Neuronal stem cell (in vitro differentiated cells): ENCODE data around the gene SEPHS1.

Experiments
- DNase-seq: peaks from one replicate; pipeline ENCODE4 v3.0.0-alpha.2; 2013; ENCODE audit warnings: low spot score
- H2AFZ ChIP-seq: one replicate; pipeline ENCODE4 v1.6.1; 2013; ENCODE audit warnings: mild to moderate bottlenecking, low read length, inconsistent platforms
- H2AK5ac ChIP-seq: 2 replicates; pipeline ENCODE4 v1.6.1; 2013; ENCODE audit warnings: low read depth, mild to moderate bottlenecking, inconsistent platforms, low read length, moderate library complexity, mixed read lengths
- H2BK120ac ChIP-seq: 2 replicates; pipeline ENCODE4 v1.6.1; 2013; ENCODE audit warnings: low read depth, mild to moderate bottlenecking, inconsistent platforms, low read length, moderate library complexity, mixed read lengths
- H2BK12ac ChIP-seq: one replicate; pipeline ENCODE4 v1.6.1; 2013; ENCODE audit warnings: low read length, inconsistent platforms
- H2BK15ac ChIP-seq: 2 replicates; pipeline ENCODE4 v1.6.1; 2013; ENCODE audit warnings: mild to moderate bottlenecking, low read length, inconsistent platforms, mixed read lengths
- H2BK5ac ChIP-seq: one replicate; pipeline ENCODE4 v1.6.1; 2013; ENCODE audit warnings: inconsistent platforms, mild to moderate bottlenecking, low read length, moderate library complexity
- H3K14ac ChIP-seq: one replicate; pipeline ENCODE4 v1.6.1; 2013; ENCODE audit warnings: low read length, inconsistent platforms
- H3K18ac ChIP-seq: 2 replicates; pipeline ENCODE4 v1.6.1; 2013; ENCODE audit warnings: low read length, inconsistent platforms
- H3K23ac ChIP-seq: 2 replicates; pipeline ENCODE4 v1.6.1; 2013; ENCODE audit warnings: low read depth, mild to moderate bottlenecking, mixed read lengths, low read length, inconsistent platforms; ENCODE audit not compliant: poor library complexity
- H3K27ac ChIP-seq: replicated peaks from 3 replicates; pipeline ENCODE4 v1.5.1; 2013; ENCODE audit warnings: low read length, inconsistent platforms
- H3K27me3 ChIP-seq, 3 experiments: 2 replicates each; pipeline ENCODE4 v1.6.1; 2013; ENCODE audit warnings: low read length in 3 of 3, mild to moderate bottlenecking in 2 of 3, inconsistent platforms in 1 of 3, low read depth in 1 of 3, mixed read lengths in 1 of 3, moderate library complexity in 1 of 3; ENCODE audit not compliant: control insufficient read depth in 3 of 3, insufficient read depth in 3 of 3
- H3K36me3 ChIP-seq, 2 donors: replicated peaks in 1 of 2; 2 replicates each; pipeline ENCODE4 v1.6.1; 2013; ENCODE audit warnings: low read length in 2 of 2; ENCODE audit not compliant: control insufficient read depth in 2 of 2, insufficient read depth in 2 of 2
- H3K4ac ChIP-seq: 2 replicates; pipeline ENCODE4 v1.6.1; 2013; ENCODE audit warnings: inconsistent platforms, mild to moderate bottlenecking, low read length, moderate library complexity
- H3K4me1 ChIP-seq, 2 donors: 1 replicate in 1 of 2; 2 replicates in 1 of 2; pipeline ENCODE4 v1.6.1; 2013; ENCODE audit warnings: low read length in 2 of 2, low read depth in 1 of 2; ENCODE audit not compliant: control insufficient read depth in 2 of 2, insufficient read depth in 1 of 2
- H3K4me2 ChIP-seq: one replicate; pipeline ENCODE4 v1.6.1; 2013; ENCODE audit warnings: mild to moderate bottlenecking, low read length, inconsistent platforms; ENCODE audit not compliant: insufficient read depth, poor library complexity, severe bottlenecking
- H3K4me3 ChIP-seq, 2 donors: 2 replicates each; pipeline ENCODE4 v1.5.1; 2013; ENCODE audit warnings: low read length in 2 of 2, mild to moderate bottlenecking in 2 of 2, inconsistent platforms in 1 of 2, moderate library complexity in 1 of 2
- H3K79me1 ChIP-seq: one replicate; pipeline ENCODE4 v1.6.1; 2013; ENCODE audit warnings: low read depth, mild to moderate bottlenecking, inconsistent platforms, low read length, moderate library complexity
- H3K9ac ChIP-seq: one replicate; pipeline ENCODE4 v1.6.1; 2013; ENCODE audit warnings: mild to moderate bottlenecking, low read depth, low read length, inconsistent platforms; ENCODE audit not compliant: poor library complexity
- H3K9me3 ChIP-seq, 2 donors: replicated peaks in 1 of 2; 2 replicates each; pipeline versions ENCODE3 to v1.6.1; 2013; ENCODE audit warnings: low read length in 2 of 2, mild to moderate bottlenecking in 2 of 2, inconsistent platforms in 1 of 2, low read depth in 1 of 2, mixed read lengths in 1 of 2, moderate library complexity in 1 of 2; ENCODE audit not compliant: control insufficient read depth in 2 of 2, insufficient read depth in 1 of 2
- H4K8ac ChIP-seq: one replicate; pipeline ENCODE4 v1.6.1; 2013; ENCODE audit warnings: low read depth, mild to moderate bottlenecking, inconsistent platforms, low read length, moderate library complexity
- H4K91ac ChIP-seq: one replicate; pipeline ENCODE4 v1.6.1; 2013; ENCODE audit warnings: low read length, low read depth, mild to moderate bottlenecking, inconsistent platforms; ENCODE audit not compliant: poor library complexity
- WGBS, 2 donors: extraction: QIAGEN DNeasy Blood & Tissue Kit; methylation state at CpG; one replicate each; pipeline ENCODE4 v1.1.7; 2013; ENCODE audit warnings: missing lambda C conversion rate in 2 of 2, mixed read lengths in 1 of 2; ENCODE audit not compliant: insufficient read length in 2 of 2, insufficient replicate concordance in 1 of 2; ENCODE audit errors: extremely low coverage in 2 of 2; 5-methylcytosine and 5-hydroxymethylcytosine counted together

Gene SEPHS1

GRCh38 chr10:13372524-13372923 lies 24.4 kb upstream of the SEPHS1 start:
- Histone ChIP-seq H3K18ac (no peak overlapping the region), H4K91ac (no peak overlapping the region), H3K79me1 (no peaks in the 10 kb centered on the region), H2BK12ac (no peak overlapping the region), H3K9ac (no peak overlapping the region), H3K9me3 (no peaks in the 10 kb centered on the region), H4K8ac (no peak overlapping the region), H2AFZ (no peak overlapping the region), H2BK15ac (no peak overlapping the region), H3K4ac (no peak overlapping the region), H3K27ac (no peak overlapping the region), H2BK120ac (no peak overlapping the region), H2AK5ac (no peak overlapping the region), H3K14ac (no peak overlapping the region), H3K4me1 (no peaks in the 10 kb centered on the region), H3K23ac (no peak overlapping the region), H3K4me3 (no peak overlapping the region), H3K4me2 (no peak overlapping the region), H3K36me3 (no peaks in the 10 kb centered on the region), H2BK5ac (no peak overlapping the region), H3K27me3 (no peaks in the 10 kb centered on the region)
- WGBS, 2 donors = no CpG with 5 or more reads among the region's 5 CpGs
- no peak for DNase-seq

- no peak overlapping the region for H3K14ac ChIP-seq
- H3K4me2 ChIP-seq = no peak overlapping the region
- H3K9ac ChIP-seq = no peak overlapping the region
- no peak overlapping the region for H3K18ac ChIP-seq
- no peak overlapping the region for H2BK12ac ChIP-seq
- no peak overlapping the region for H3K4ac ChIP-seq
- no peaks in the 10 kb centered on the region for H3K9me3 ChIP-seq
- H3K4me3 ChIP-seq = no peak overlapping the region
- no peak overlapping the region for H2BK5ac ChIP-seq
- no peak overlapping the region for H4K8ac ChIP-seq
- no peak overlapping the region for H3K27ac ChIP-seq
- no peaks in the 10 kb centered on the region for H3K4me1 ChIP-seq
- no peak overlapping the region for H3K23ac ChIP-seq
- H3K27me3 ChIP-seq = no peaks in the 10 kb centered on the region
- DNase-seq = peak; percentile 84
- no peaks in the 10 kb centered on the region for H3K79me1 ChIP-seq
- H2AFZ ChIP-seq = peak overlapping the region; percentile 45
- H2BK120ac ChIP-seq = no peak overlapping the region
- H4K91ac ChIP-seq = no peak overlapping the region
- H2AK5ac ChIP-seq = no peak overlapping the region
- no CpG with 5 or more reads among the region's 6 CpGs for WGBS, 2 donors
- H2BK15ac ChIP-seq = no peak overlapping the region
- no peaks in the 10 kb centered on the region for H3K36me3 ChIP-seq
These were observed 23.9 kb upstream of the SEPHS1 start for GRCh38 chr10:13371897-13372470.

- H3K36me3 ChIP-seq = no peaks in the 10 kb centered on the region
These were observed 18.8 kb upstream of the SEPHS1 start for GRCh38 chr10:13366891-13367290.

GRCh38 chr10:13365831-13366230 lies 17.7 kb upstream of the SEPHS1 start:
- Histone ChIP-seq H3K36me3 (no peaks in the 10 kb centered on the region), H3K4me1 (no peaks in the 10 kb centered on the region), H3K14ac (no peak overlapping the region), H3K79me1 (no peaks in the 10 kb centered on the region), H3K27ac (no peak overlapping the region), H2AFZ (no peak overlapping the region), H4K8ac (no peak overlapping the region), H2BK15ac (no peak overlapping the region), H3K23ac (no peak overlapping the region), H2AK5ac (no peak overlapping the region), H2BK12ac (no peak overlapping the region), H3K9me3 (no peaks in the 10 kb centered on the region), H3K4me2 (no peak overlapping the region), H4K91ac (no peak overlapping the region), H3K27me3 (no peaks in the 10 kb centered on the region), H2BK5ac (no peak overlapping the region), H3K4me3 (no peak overlapping the region), H3K4ac (no peak overlapping the region), H3K9ac (no peak overlapping the region), H3K18ac (no peak overlapping the region), H2BK120ac (no peak overlapping the region)
- WGBS, 2 donors = no CpG with 5 or more reads among the region's 6 CpGs
- DNase-seq = no peak

More at GRCh38 chr10:13366891-13367290, 18.8 kb upstream of the SEPHS1 start:
- no peak overlapping the region for H3K4me3 ChIP-seq
- no peak overlapping the region for H2BK5ac ChIP-seq
- H3K27me3 ChIP-seq = no peaks in the 10 kb centered on the region
- no peak overlapping the region for H3K9ac ChIP-seq
- no peak overlapping the region for H2AFZ ChIP-seq
- H3K27ac ChIP-seq = no peak overlapping the region
- H3K9me3 ChIP-seq = no peaks in the 10 kb centered on the region
- WGBS, 2 donors = no CpG with 5 or more reads among the region's 4 CpGs
- H3K18ac ChIP-seq = no peak overlapping the region
- no peak overlapping the region for H2BK15ac ChIP-seq
- no peaks in the 10 kb centered on the region for H3K4me1 ChIP-seq
- no peak overlapping the region for H3K23ac ChIP-seq
- H3K4ac ChIP-seq = no peak overlapping the region
- H2AK5ac ChIP-seq = no peak overlapping the region
- no peak overlapping the region for H3K4me2 ChIP-seq
- H4K91ac ChIP-seq = no peak overlapping the region
- H2BK12ac ChIP-seq = no peak overlapping the region
- DNase-seq = no peak
- no peak overlapping the region for H3K14ac ChIP-seq
- H4K8ac ChIP-seq = no peak overlapping the region
- no peak overlapping the region for H2BK120ac ChIP-seq
- H3K79me1 ChIP-seq = no peaks in the 10 kb centered on the region
